Naive thymus-derived CD4-positive, alpha-beta T cell (primary cell): ENCODE data around the gene MSH4. TPM values are rescaled to one million over a fixed set of nuclear protein-coding genes. Genes with fewer than 3 reads are reported as not detected.
"Not testable (repeated sequence)": the region's sequence is repeated elsewhere in the genome, so short reads cannot be mapped to it uniquely, and the experiment has no call there.

Experiments
- ATAC-seq: fragments of 150-1000 bp; cut with Tn5 transposase; 2 replicates; pipeline ENCODE4 v1.10.0; 2021; ENCODE audit warnings: mild to moderate bottlenecking, moderate library complexity
- CTCF ChIA-PET: fragments of 350-600 bp; sonication (Branson Sonifier 250); formaldehyde crosslinking; loops from one replicate; lab custom pipeline; 2021; ENCODE audit warnings: antibody characterized with exemption; lab: Charles Lee
- POLR2A ChIA-PET: fragments of 350-600 bp; sonication (Branson Sonifier 250); formaldehyde crosslinking; loops from one replicate; lab custom pipeline; 2021; ENCODE audit warnings: antibody characterized with exemption, inconsistent platforms; lab: Charles Lee
- DNase-seq, 9 donors: peaks; one replicate each; pipeline versions ENCODE4 v3.0.0 to v3.0.0-alpha.2; 2020 to 2022; ENCODE audit warnings: mixed read lengths in 1 of 9
- H3K27ac ChIP-seq: one replicate; pipeline ENCODE4 v1.7.0; 2013; ENCODE audit warnings: mild to moderate bottlenecking, low read depth, low read length, moderate library complexity
- H3K27me3 ChIP-seq, 2 donors: one replicate each; pipeline ENCODE4 v1.7.0; 2013; ENCODE audit warnings: low read length in 2 of 2, mild to moderate bottlenecking in 2 of 2, moderate library complexity in 2 of 2; ENCODE audit not compliant: control insufficient read depth in 2 of 2, insufficient read depth in 2 of 2
- H3K36me3 ChIP-seq, 3 experiments: 1 replicate in 2 of 3; 2 replicates in 1 of 3; pipeline ENCODE4 v1.7.0; 2013; ENCODE audit warnings: low read length in 3 of 3, mild to moderate bottlenecking in 3 of 3, moderate library complexity in 1 of 3; ENCODE audit not compliant: insufficient read depth in 3 of 3, control insufficient read depth in 2 of 3
- H3K4me1 ChIP-seq, 2 donors: one replicate each; pipeline ENCODE4 v1.7.0; 2013; ENCODE audit warnings: low read length in 2 of 2, mild to moderate bottlenecking in 2 of 2, moderate library complexity in 1 of 2; ENCODE audit not compliant: control insufficient read depth in 2 of 2, insufficient read depth in 2 of 2
- H3K4me3 ChIP-seq: 2 replicates; pipeline ENCODE4 v1.7.0; 2013; ENCODE audit warnings: mild to moderate bottlenecking, low read length
- H3K9me3 ChIP-seq, 3 experiments: 1 replicate in 2 of 3; 2 replicates in 1 of 3; pipeline ENCODE4 v1.7.0; 2013; ENCODE audit warnings: low read length in 3 of 3; ENCODE audit not compliant: control insufficient read depth in 2 of 3
- H3K27ac Mint-ChIP-seq, 9 donors: one replicate each; pipeline ENCODE4 v1.8.0; 2020 to 2022; ENCODE audit warnings: mixed read lengths in 9 of 9, mild to moderate bottlenecking in 8 of 9, moderate library complexity in 5 of 9, inconsistent platforms in 2 of 9
- H3K27me3 Mint-ChIP-seq, 5 donors: one replicate each; pipeline ENCODE4 v1.8.0; 2021 to 2022; ENCODE audit warnings: mixed read lengths in 5 of 5, mild to moderate bottlenecking in 1 of 5
- H3K36me3 Mint-ChIP-seq, 5 donors: one replicate each; pipeline ENCODE4 v1.8.0; 2020 to 2022; ENCODE audit warnings: mixed read lengths in 5 of 5, mild to moderate bottlenecking in 3 of 5, inconsistent platforms in 1 of 5
- H3K4me1 Mint-ChIP-seq, 7 donors: one replicate each; pipeline ENCODE4 v1.8.0; 2020 to 2022; ENCODE audit warnings: mixed read lengths in 7 of 7, mild to moderate bottlenecking in 3 of 7, inconsistent platforms in 1 of 7
- H3K4me3 Mint-ChIP-seq, 10 donors: one replicate each; pipeline ENCODE4 v1.8.0; 2020 to 2022; ENCODE audit warnings: mild to moderate bottlenecking in 10 of 10, mixed read lengths in 10 of 10, moderate library complexity in 6 of 10, inconsistent platforms in 2 of 10
- H3K9me3 Mint-ChIP-seq, 11 donors: one replicate each; pipeline ENCODE4 v1.8.0; 2020 to 2022; ENCODE audit warnings: mixed read lengths in 11 of 11, mild to moderate bottlenecking in 4 of 11, inconsistent platforms in 1 of 11, moderate library complexity in 1 of 11
- intact Hi-C, 2 donors: fragments of 100-400 bp; cut with micrococcal nuclease; formaldehyde crosslinking; loops; one replicate each; pipeline ENCODE4 v1.15.1; 2023
- polyA plus RNA-seq, 2 donors: library from polyadenylated mRNA; unstranded; fragments of 300-500 nt; fragmentation: Illumina TruSeq; gene quantifications; one replicate each; pipeline ENCODE4 v1.2.3, GENCODE V29; 2021
- total RNA-seq, 6 experiments: library from RNA in 5 of 6; stranded (reverse) in 5 of 6; gene quantifications; 1 replicate in 5 of 6; 2 replicates in 1 of 6; pipeline ENCODE4 v1.2.3 and lab custom pipeline; 2021 to 2026

Gene MSH4
- total and polyA plus RNA-seq, 7 experiments from 2014 or later: 0.42 to 1.1 (median 0.49) TPM; not detected in 2

DNA sequence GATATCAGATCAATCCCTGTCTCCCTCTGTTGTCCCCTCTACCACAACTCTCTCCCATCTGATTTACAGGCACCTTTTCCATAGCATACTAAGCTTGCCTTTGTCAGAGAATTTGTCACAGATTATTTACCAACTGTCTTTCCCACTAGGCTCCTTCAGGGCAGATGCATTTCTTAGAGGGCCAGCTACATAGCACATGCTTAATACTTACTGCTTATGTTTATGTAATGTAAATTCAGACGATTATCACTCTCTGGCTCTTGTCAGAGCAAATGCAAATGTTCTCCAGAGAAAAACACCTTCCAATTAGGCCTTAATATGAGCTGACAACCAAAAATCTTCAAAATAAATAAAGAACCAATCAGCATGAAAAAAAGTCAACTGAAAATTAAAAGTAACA, 25.9 kb upstream of the MSH4 start:
- Mint-ChIP-seq H3K4me1 (no peaks in the 10 kb centered on the region), H3K36me3 (peaks cover 0 to 7% (median 0%) of the 10 kb centered on the region in 5 donors), H3K9me3 (peaks cover 0 to 2% (median 0%) of the 10 kb centered on the region in 11 donors), H3K27ac (no peak overlapping the region), H3K27me3 (peaks cover 3 to 7% (median 5%) of the 10 kb centered on the region in 5 donors), H3K4me3 (no peak overlapping the region)
- intact Hi-C loops: no loop called here
- Histone ChIP-seq H3K36me3 (no peaks in the 10 kb centered on the region), H3K4me1 (no peaks in the 10 kb centered on the region), H3K27me3 (no peaks in the 10 kb centered on the region), H3K9me3 (no peaks in the 10 kb centered on the region), H3K27ac (no peak overlapping the region), H3K4me3 (no peak overlapping the region)
- DNase-seq (no peak), ATAC-seq (no peak)
- ChIA-PET POLR2A (no interaction called here), CTCF (no interaction called here)

- H3K36me3 ChIP-seq: no peaks in the 10 kb centered on the region
- CTCF ChIA-PET: no interaction called here
- H3K27ac ChIP-seq: no peak overlapping the region
- no peaks in the 10 kb centered on the region for H3K27me3 ChIP-seq
- ATAC-seq (no peak), DNase-seq (no peak)
- peaks cover 3 to 7% (median 5%) of the 10 kb centered on the region in 5 donors for H3K27me3 Mint-ChIP-seq
- no peaks in the 10 kb centered on the region for H3K4me1 ChIP-seq
- H3K27ac Mint-ChIP-seq: no peak overlapping the region
- peaks cover 0 to 7% (median 0%) of the 10 kb centered on the region in 5 donors for H3K36me3 Mint-ChIP-seq
- POLR2A ChIA-PET: no interaction called here
- no peaks in the 10 kb centered on the region for H3K4me1 Mint-ChIP-seq
- H3K9me3 Mint-ChIP-seq: peaks cover 0 to 4% (median 0%) of the 10 kb centered on the region in 11 donors
- intact Hi-C loops: no loop called here
- no peaks in the 10 kb centered on the region for H3K9me3 ChIP-seq
- no peak overlapping the region for H3K4me3 ChIP-seq
- H3K4me3 Mint-ChIP-seq: no peak overlapping the region
These were observed 24.7 kb upstream of the MSH4 start for GRCh38 chr1:75771978-75772377.

GRCh38 chr1:75777812-75778211, 18.9 kb upstream of the MSH4 start:
- Mint-ChIP-seq H3K36me3 (peaks cover 0 to 14% (median 1%) of the 10 kb centered on the region in 5 donors), H3K27me3 (peaks cover 4 to 33% (median 28%) of the 10 kb centered on the region in 5 donors), H3K9me3 (peaks cover 0 to 15% (median 5%) of the 10 kb centered on the region in 11 donors)
- H3K4me3 ChIP-seq, H3K36me3 ChIP-seq, H3K27me3 ChIP-seq, H3K4me3 Mint-ChIP-seq, H3K4me1 ChIP-seq, intact Hi-C loops, ATAC-seq, H3K27ac Mint-ChIP-seq, DNase-seq, H3K27ac ChIP-seq, POLR2A ChIA-PET, H3K4me1 Mint-ChIP-seq, H3K9me3 ChIP-seq: not testable (repeated sequence)
- CTCF ChIA-PET: interaction anchor here (0.6 to 0.7 kb wide), 2 partner anchors 32 to 1382 kb away, joined by 3 read pairs; no protein-coding TSS in a partner anchor

DNA sequence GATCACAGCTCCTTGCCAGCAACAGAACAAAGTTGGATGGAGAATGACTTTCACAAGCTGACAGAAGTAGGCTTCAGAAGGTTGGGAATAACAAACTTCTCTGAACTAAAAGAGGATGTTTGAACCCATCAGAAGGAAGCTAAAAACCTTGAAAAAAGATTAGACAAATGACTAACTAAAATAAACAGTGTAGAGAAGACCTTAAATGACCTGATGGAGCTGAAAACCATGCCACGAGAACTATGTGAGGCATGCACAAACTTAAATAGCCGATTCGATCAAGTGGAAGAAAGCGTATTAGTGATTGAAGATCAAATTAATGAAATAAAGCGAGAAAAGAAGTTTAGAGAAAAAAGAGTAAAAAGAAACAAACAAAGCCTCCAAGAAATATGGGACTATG, 18.0 kb upstream of the MSH4 start:
- H3K4me1 Mint-ChIP-seq, H3K4me3 ChIP-seq, H3K36me3 ChIP-seq, H3K27me3 ChIP-seq, H3K27ac ChIP-seq, H3K9me3 ChIP-seq, DNase-seq, ATAC-seq, intact Hi-C loops, H3K27ac Mint-ChIP-seq, H3K4me1 ChIP-seq, POLR2A ChIA-PET, H3K4me3 Mint-ChIP-seq: not testable (repeated sequence)
- CTCF ChIA-PET: interaction anchor here (0.7 kb wide), 1 partner anchor 1383 kb away, joined by 3 read pairs; no protein-coding TSS in a partner anchor
- H3K36me3 Mint-ChIP-seq: peaks cover 0 to 14% (median 1%) of the 10 kb centered on the region in 5 donors
- H3K9me3 Mint-ChIP-seq: peaks cover 0 to 15% (median 5%) of the 10 kb centered on the region in 11 donors
- peaks cover 4 to 33% (median 28%) of the 10 kb centered on the region in 5 donors for H3K27me3 Mint-ChIP-seq

GRCh38 chr1:75780183-75780582, 16.5 kb upstream of the MSH4 start:
- POLR2A ChIA-PET, H3K4me1 ChIP-seq, H3K27ac Mint-ChIP-seq, CTCF ChIA-PET, ATAC-seq, DNase-seq, H3K9me3 ChIP-seq, H3K27me3 ChIP-seq, H3K4me3 Mint-ChIP-seq, H3K27ac ChIP-seq, H3K4me3 ChIP-seq, H3K4me1 Mint-ChIP-seq, H3K36me3 ChIP-seq: not testable (repeated sequence)
- intact Hi-C loops: loop anchor here (10.0 kb wide), 4 partner anchors 165 to 1655 kb away; partner anchors contain the start of genes PIGK (in 1 of the 2) and SLC44A5 (in 1 of the 2)
- H3K27me3 Mint-ChIP-seq: peaks cover 0 to 30% (median 24%) of the 10 kb centered on the region in 5 donors
- H3K36me3 Mint-ChIP-seq: peaks cover 0 to 14% (median 1%) of the 10 kb centered on the region in 5 donors
- peaks cover 0 to 15% (median 5%) of the 10 kb centered on the region in 11 donors for H3K9me3 Mint-ChIP-seq

- peaks cover 0 to 23% (median 13%) of the 10 kb centered on the region in 5 donors for H3K27me3 Mint-ChIP-seq
- H3K4me3 Mint-ChIP-seq: peak overlapping the region in 8 of 10 donors; percentile 23 to 88 (median 55)
- H3K36me3 ChIP-seq, POLR2A ChIA-PET, ATAC-seq, H3K9me3 Mint-ChIP-seq, CTCF ChIA-PET, H3K9me3 ChIP-seq, DNase-seq, H3K27me3 ChIP-seq, H3K27ac ChIP-seq, H3K4me3 ChIP-seq: not testable (repeated sequence)
- peaks cover 0 to 18% (median 6%) of the 10 kb centered on the region in 5 donors for H3K36me3 Mint-ChIP-seq
- intact Hi-C loops: loop anchor here (10.0 kb wide), 4 partner anchors 169 to 1651 kb away; partner anchors contain the start of genes PIGK (in 1 of the 2) and SLC44A5 (in 1 of the 2)
- H3K27ac Mint-ChIP-seq: peak overlapping the region in 7 of 9 donors; percentile 36 to 97 (median 49)
- H3K4me1 ChIP-seq: peaks cover 13 to 23% of the 10 kb centered on the region in 2 donors
- H3K4me1 Mint-ChIP-seq: peaks cover 22 to 40% (median 27%) of the 10 kb centered on the region in 7 donors
These were observed 12.8 kb upstream of the MSH4 start for GRCh38 chr1:75783920-75784319.
